K562 (cell line): Measurements from ENCODE around the gene PLEKHA6. TPM values are rescaled to one million over a fixed set of nuclear protein-coding genes. Genes with fewer than 3 reads are reported as not detected.

ENCODE experiments used
- BCLAF1 ChIP-seq, 2 experiments: fragments of 450-650 bp in 1 of 2; IDR thresholded peaks; 2 replicates each; pipeline ENCODE4 v1.6.1; 2011 to 2017; ENCODE audit warnings: low read depth in 2 of 2, antibody characterized with exemption in 1 of 2, borderline replicate concordance in 1 of 2, low read length in 1 of 2, mild to moderate bottlenecking in 1 of 2, mixed read lengths in 1 of 2; ENCODE audit not compliant: control insufficient read depth in 1 of 2
- HBP1 ChIP-seq: fragments of 450-650 bp; formaldehyde crosslinking; IDR thresholded peaks from 2 replicates; pipeline ENCODE4 v1.4.0; 2022; ENCODE audit warnings: missing genetic modification characterization
- HOXB6 ChIP-seq: fragments of 250-450 bp; sonication (Bioruptor Pico); IDR thresholded peaks from 2 replicates; pipeline ENCODE4 v1.5.1; 2022; ENCODE audit warnings: mild to moderate bottlenecking, borderline replicate concordance
- REST ChIP-seq, 2 experiments: fragments of 450-650 bp; formaldehyde crosslinking in 1 of 2; IDR thresholded peaks; 2 replicates each; pipeline versions ENCODE4 v1.4.0 to v1.6.1; 2014 to 2020; ENCODE audit warnings: mild to moderate bottlenecking in 2 of 2, borderline replicate concordance in 1 of 2, low read depth in 1 of 2
- RUNX1 ChIP-seq: sonication (generic); IDR thresholded peaks from 2 replicates; pipeline ENCODE4 v1.6.1; 2016; ENCODE audit warnings: antibody characterized with exemption, low read depth
- ZNF354B ChIP-seq: fragments of 250-450 bp; sonication (Bioruptor Pico); IDR thresholded peaks from 2 replicates; pipeline ENCODE4 v1.4.0; 2020
- ZNF561 ChIP-seq: fragments of 450-650 bp; formaldehyde crosslinking; conservative IDR thresholded peaks from 2 replicates; pipeline ENCODE4 v1.4.0; 2020; ENCODE audit warnings: mild to moderate bottlenecking, moderate library complexity
- ZNF586 ChIP-seq: fragments of 450-650 bp; formaldehyde crosslinking; conservative IDR thresholded peaks from 2 replicates; pipeline ENCODE4 v1.4.0; 2020; ENCODE audit warnings: mild to moderate bottlenecking, moderate library complexity
- ZNF780A ChIP-seq: fragments of 250-450 bp; sonication (Bioruptor Pico); IDR thresholded peaks from 2 replicates; pipeline ENCODE4 v1.5.0; 2021; ENCODE audit warnings: mild to moderate bottlenecking
- polyA plus RNA-seq, 8 experiments: library from polyadenylated mRNA; depleted of rRNA in 4 of 8; stranded (reverse) in 5 of 8; unstranded in 3 of 8; fragments of >200 nt; fragmentation: Nextera tagmentation in 2 of 8; fragmentation: Illumina TruSeq in 1 of 8; extraction: Ambion mirVana in 2 of 8; extraction: Trizol in 1 of 8; gene quantifications; 2 replicates each; pipeline versions ENCODE4 v1.2.1 to v1.2.3, GENCODE V29; 2011 to 2014; ENCODE audit warnings: inconsistent platforms in 1 of 8, missing spikeins in 1 of 8
- total RNA-seq, 7 experiments: library from RNA; depleted of rRNA in 6 of 7; stranded (reverse); fragments of >200 nt in 6 of 7; fragmentation: Illumina TruSeq in 2 of 7; extraction: Trizol in 2 of 7; gene quantifications; 2 replicates each; pipeline versions ENCODE4 v1.2.1 to v1.2.3, GENCODE V29; 2011 to 2021; ENCODE audit warnings: low replicate concordance in 1 of 7
- TF ChIP-seq, protein P1 (sequence below): sonication (generic); formaldehyde crosslinking; IDR thresholded peaks from 2 replicates; pipeline ENCODE4 v1.8.0; 2022; ENCODE audit warnings: mild to moderate bottlenecking, missing genetic modification reagents

Gene PLEKHA6
- total and polyA plus RNA-seq, 9 of the 15 experiments (the other 6 are each of a cell fraction or from before 2014, with no cell fraction given) = under 0.01 to 0.33 (median 0.01) TPM; not detected in 4

DNA sequence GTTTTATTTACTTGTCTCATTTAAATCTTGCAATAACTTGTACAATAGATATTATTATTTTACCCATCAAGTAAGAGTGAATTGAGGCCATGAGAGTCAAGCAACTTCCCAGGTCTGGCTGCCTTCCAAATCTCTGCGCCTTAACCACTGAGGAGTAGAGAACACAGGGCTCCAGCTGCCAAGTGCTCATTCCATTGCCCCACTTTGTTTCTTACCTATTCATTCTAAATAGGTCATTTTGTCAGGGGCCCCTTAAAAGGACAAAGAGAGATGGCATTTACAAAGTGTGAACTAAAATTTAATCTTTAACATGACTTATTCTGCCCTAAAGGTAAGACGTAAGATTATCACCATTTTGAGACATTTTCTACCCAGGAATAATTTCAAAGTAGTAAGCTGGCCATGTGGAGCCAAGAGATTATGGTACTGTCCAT lies 48.4 kb upstream of the PLEKHA6 start (continued):
- TF ChIP-seq, protein P1, sequence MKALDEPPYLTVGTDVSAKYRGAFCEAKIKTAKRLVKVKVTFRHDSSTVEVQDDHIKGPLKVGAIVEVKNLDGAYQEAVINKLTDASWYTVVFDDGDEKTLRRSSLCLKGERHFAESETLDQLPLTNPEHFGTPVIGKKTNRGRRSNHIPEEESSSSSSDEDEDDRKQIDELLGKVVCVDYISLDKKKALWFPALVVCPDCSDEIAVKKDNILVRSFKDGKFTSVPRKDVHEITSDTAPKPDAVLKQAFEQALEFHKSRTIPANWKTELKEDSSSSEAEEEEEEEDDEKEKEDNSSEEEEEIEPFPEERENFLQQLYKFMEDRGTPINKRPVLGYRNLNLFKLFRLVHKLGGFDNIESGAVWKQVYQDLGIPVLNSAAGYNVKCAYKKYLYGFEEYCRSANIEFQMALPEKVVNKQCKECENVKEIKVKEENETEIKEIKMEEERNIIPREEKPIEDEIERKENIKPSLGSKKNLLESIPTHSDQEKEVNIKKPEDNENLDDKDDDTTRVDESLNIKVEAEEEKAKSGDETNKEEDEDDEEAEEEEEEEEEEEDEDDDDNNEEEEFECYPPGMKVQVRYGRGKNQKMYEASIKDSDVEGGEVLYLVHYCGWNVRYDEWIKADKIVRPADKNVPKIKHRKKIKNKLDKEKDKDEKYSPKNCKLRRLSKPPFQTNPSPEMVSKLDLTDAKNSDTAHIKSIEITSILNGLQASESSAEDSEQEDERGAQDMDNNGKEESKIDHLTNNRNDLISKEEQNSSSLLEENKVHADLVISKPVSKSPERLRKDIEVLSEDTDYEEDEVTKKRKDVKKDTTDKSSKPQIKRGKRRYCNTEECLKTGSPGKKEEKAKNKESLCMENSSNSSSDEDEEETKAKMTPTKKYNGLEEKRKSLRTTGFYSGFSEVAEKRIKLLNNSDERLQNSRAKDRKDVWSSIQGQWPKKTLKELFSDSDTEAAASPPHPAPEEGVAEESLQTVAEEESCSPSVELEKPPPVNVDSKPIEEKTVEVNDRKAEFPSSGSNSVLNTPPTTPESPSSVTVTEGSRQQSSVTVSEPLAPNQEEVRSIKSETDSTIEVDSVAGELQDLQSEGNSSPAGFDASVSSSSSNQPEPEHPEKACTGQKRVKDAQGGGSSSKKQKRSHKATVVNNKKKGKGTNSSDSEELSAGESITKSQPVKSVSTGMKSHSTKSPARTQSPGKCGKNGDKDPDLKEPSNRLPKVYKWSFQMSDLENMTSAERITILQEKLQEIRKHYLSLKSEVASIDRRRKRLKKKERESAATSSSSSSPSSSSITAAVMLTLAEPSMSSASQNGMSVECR (CRISPR knock-in tag) = 0 out of 2 replicates have a peak, but pooled peaks have one; percentile 35
- TF ChIP-seq REST (IDR thresholded peaks at IDR 0.05; ENCODE audit: borderline replicate concordance) (peak; percentile 12; the same call in 1 of the 2 replicates), REST (CRISPR knock-in tag; IDR thresholded peaks at IDR 0.05; ENCODE audit: low read depth) (no peak), HOXB6 (no peak), BCLAF1 (IDR thresholded peaks at IDR 0.05; ENCODE audit: borderline replicate concordance in 1 of 2, control insufficient read depth in 1 of 2, low read depth in 2 of 2, low read length in 1 of 2) (no peak), ZNF780A (CRISPR knock-in tag) (no peak), ZNF354B (CRISPR knock-in tag) (no peak), ZNF586 (no peak), HBP1 (CRISPR knock-in tag) (no peak), ZNF561 (CRISPR knock-in tag) (no peak), RUNX1 (no peak)
